DMS53 treated with DMSO at 0.1 percent for 48 hours (cell line): Measurements from ENCODE around the gene RRP8.

Experiments used
- DNase-seq: peaks from one replicate; lab custom pipeline; 2025; ENCODE audit not compliant: unreplicated experiment; lab: John Stamatoyannopoulos, UW

Gene RRP8

DNA sequence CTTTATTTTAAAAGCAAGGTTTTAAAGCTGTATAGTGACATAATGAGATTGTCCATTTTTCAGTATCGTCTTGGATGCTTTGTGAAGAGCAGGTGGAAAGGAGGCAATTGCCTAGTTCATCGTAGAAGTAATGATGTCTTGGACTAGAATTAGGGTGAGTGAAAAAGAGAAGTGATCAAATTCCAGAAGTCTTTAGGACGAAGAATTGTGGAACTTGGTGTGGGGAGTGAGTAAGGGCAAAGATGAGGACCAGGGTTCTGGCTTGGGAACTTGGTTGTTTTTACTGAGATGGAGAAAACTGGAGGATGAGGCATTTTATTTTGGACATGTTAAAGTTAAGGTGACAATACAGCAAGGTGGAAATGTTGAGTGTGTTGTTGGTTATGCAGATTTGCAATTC is 1.4 kb upstream of the RRP8 start:
- DNase-seq = no peak

DNA sequence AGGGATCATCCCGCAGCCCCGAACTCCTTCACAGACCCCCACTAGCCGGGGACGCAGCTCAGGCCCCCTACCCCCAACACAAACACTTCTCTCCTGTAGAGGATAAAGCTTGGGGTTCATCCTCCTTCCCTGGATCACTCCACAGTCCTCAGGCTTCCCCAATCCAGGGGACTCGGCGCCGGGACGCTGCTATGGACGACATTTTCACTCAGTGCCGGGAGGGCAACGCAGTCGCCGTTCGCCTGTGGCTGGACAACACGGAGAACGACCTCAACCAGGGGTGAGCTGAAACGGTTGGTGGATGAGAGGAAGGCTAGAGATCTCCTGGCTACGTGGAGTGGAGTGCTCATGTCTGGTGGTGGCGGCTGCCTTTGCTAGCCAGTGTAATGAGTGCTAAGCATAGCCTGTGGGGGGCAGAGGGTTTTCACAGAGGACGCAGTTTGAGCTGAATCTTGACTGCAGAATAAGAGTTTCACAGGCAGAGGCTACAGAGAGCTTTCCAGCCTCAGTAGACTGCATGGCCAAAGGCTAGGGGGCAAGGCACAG is 738 bp upstream of the RRP8 start:
- DNase-seq = peak; percentile 12

DNA sequence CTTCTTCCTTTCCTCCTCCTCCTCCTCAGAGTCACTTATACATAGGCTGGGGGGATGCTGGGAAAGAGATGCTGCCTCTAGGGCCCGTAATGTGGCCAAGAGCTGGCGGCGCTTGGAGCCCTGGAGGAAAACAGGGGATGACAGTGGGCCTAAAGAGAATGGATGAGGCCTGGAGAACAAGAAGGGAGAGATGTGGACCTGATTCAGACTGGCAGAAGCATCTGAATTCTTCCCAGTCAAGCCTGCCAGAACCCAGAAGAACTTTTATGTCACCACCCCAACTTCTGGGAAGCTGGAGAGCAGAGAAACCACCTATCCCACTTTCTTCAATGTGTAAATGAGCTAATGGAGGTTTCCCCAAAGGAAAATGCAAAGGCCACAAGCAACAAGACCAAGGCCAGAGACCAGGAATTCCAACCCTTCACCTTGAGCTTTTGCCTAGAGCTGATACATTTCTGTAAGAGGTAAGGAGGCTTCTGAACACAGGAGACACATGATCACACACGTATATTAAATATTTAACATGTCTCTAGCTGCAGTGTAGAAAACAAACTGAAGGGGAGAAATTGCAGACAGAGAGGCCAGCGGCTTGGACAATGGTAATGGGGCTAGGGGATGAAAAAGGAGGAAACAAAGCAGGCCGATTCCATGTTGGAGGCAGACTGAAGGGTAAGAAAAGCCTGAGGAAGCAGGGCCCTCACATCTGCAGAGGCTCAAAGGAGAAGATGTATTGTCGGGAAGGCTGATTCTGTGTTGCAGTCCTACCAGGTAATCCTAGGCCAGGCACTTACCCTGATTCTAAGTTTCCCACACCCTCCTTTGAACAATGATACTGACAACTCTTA is 1.1 kb downstream of the RRP8 start:
- DNase-seq = no peak

DNA sequence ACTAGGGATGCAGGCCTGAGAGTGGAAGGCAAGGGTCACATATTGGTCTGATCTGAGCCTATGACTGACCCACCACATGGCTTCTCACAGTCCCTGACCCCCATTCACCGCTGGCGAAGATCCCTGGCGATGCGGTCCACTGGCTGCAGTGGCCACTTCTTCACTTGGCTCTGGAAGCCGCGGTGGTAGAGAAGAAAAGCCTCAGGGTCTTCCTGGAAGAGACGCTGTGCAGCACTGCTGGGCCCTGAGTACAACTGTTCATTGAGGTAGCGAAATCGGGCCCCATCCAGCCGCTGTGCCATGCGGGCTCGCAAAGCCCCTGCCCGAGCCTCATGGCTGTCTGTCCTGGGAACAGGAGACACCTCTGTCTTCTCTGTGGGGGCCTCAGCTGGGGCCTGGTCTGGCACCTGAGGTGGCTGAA is 2.4 kb downstream of the RRP8 start:
- no peak for DNase-seq

DNA sequence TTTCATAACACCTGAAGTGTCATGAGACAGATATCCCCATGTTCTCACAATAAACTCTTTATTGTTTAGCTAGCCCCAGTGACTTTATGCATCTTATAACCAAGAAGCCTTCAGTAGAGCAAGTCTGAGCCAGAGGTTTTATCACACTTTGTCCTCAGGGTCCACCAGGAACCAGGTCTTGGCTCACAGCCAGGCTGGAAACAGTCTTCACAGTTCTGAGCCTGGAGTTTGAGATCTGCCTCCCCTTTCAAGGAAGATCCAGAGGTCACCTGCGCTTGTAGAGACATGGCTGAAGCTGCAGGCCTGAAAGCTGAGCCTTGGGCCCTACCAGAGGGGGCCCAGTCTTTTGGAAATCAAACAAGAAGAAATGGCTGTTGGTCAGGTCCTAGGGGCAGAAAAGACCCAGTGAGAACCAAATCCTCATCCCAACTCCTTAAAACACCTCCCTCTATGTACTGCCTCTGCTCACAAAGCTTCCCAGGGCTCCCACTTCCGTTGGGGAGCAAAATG is 3.5 kb downstream of the RRP8 start:
- no peak for DNase-seq

DNA sequence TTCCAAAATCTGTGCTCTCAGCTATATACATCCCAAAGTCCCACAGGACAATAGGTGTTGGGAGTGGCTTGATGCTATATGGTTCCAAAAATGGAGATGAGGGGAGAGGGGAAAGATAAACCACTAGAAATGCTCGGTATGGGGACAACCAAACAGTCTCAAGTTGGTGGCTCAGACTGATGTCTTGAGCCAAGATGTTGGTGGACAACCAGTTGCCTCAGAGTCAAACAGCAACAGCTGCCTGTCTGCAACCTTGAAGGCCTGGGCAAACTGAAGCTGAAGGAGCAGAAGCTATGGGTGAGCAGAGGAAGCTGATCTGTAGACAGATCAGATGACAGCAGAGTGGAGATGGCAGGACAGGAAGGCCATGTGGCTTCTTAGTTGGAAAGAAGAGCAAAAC is 4.0 kb downstream of the RRP8 start:
- DNase-seq = no peak

DNA sequence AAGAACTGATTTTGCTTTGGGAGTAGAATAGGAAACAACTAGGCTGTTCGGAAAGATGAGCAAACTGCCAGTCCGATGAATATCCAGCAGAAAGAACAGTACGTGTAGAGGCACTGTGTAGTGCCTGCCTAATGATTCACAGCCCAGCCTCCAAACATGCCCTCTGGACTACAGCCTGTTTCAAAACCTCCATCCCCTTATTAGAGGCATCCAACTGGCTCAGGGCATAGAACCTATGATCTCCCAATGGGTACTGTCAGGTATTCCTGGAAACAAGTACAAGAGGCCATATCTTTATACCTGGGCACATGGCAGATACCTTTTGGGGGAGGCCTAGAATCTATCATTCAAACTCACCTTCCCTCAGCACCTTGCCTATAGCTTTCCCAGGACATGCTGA is 4.9 kb downstream of the RRP8 start:
- no peak for DNase-seq

DNA sequence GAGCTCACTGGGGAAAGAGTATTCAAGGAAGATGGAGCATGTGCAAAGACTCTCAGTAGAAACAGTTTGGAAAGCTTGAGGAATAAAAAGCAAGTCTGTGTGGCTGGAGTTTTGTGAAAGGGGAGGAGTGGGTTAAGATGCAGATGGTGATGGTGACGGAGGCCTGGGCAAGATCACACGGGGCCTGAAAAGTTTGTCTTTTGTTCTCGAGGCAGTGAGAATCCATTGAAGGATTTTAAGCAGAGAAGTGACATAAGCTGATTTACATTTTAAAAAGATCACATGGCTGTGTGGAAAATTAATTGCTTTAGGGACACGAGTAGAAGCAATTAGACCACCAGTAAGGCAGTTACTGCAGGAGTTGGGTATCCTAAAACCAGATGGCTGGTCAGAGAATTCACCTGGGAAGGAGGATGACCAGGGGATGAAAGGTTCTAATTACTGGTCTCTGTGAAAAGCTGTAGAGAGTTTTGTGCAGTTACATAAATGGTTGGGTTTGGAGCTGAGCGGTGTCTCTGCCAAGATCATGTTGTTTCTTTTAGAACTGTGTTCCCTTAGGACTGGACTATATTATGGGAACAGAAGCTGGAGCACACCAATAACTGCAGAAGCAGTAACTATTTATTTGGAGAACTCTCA is 7.1 kb downstream of the RRP8 start:
- DNase-seq = no peak

DNA sequence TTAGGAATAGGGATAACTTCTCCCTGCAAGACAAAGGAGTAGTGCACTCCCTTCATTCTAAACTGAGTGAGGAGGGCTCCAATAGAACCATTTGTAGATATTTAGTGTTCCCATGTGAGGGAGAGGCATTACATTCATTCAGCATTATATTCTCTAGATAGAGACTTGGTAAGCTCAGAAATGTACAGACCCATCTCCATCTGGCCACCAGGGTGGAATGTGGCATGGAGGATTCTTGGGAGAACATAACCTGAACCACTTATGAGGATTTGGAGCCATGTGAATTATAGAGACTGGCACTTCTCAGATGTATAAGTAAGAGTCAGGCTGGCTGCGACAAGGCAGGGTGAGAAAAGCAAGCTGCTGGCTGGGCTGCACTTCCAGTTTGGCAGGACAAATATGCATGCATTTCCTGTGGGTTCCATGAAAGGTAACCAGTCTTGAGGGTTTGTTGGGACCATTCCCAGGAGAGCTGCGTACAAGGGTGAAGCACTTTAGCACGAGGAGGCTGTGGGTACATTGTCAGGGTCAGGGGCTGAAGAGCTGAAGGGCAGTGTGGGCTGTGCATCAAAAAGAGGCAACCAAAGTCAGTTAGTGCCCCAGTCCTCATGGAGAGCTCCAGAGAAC is 9.2 kb downstream of the RRP8 start:
- no peak for DNase-seq

DNA sequence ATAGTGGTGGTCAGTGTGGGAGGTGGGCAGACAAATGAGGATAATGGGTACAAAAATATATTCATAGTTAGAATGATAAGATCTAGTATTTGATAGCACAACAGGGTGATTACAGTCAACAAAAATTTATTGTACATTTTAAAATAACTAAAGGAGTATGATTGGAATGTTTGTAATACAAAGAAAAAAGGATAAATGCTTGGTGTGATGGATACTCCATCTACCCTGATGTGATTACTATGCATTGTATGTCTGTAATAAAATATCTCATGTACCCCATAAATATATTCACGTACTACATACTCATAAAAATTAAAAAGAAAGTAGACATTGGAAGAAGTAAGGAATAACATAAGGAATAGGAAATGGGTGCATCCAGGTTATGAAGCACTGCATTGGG is 15.4 kb downstream of the RRP8 start:
- DNase-seq = no peak

DNA sequence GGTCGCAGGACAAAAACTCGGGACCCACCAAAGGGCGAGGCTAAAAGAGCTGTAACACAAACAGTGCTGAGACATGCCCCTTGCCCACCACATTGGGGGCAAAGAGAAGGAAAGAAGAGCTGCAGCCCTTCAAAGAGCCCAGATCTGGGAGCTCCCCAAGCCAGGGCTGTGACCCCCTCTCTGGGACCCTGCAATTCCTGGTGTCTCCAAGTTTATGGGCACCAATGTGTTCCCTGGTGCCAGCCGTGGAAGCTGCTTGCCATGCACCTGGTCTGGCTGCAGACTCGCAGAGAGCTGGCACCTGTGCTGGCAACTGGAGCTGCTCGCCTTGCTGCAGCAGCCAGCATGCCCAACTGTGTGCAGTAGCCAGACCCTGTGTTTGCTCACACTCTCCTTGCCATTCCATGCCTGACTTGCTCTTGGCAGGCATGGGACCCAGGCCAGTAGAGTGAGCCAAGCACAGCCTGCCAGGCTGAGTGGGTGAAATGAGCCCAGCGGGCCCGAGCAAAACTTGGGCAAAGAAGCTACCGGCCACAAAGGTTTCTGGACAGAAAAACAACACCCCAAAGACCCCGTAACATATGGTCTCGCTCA is 16.0 kb downstream of the RRP8 start:
- no peak for DNase-seq

DNA sequence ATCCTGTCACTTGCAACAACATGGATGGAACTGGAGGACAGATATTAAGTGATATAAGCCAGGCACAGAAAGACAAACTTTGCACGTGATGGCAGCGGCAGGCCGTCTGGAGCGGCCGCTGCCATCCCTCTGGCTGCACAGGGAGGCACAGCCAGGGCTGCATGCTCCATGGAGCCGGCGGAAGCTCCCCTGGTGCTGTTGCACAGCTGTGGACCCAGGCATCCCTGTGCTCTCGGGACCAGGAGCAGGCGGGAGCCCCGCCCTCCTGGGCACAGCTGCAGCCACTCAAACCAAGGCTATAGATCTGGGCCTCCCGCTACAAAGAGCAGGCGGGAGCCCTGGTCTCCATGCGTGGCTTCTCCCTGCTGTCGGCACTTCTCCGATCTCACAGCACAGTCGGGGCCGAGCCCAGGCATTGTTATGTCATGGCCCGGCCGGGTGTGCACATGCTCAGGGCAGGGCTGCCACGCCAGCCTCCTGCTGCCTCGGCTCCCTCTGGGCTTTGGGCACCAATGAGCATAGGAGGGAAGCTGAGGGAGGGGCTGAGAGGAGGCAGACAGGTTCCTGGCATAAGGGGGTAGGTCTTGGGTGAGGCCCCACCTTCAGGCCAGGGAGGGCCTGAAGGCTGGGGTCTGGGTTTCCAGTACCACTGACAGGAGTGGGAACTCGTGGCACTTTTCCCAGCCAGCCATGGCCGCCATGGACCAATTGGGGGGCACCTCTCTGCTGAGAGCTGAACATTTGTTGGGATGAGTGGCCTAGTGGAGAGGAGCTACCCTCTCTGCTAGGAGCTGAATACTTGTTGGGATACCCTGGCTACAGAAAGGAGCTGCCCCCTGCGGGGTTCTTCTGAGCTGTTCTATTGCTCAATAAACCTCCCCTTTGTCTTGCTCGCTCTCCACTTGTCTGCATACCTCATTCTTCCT is 16.7 kb downstream of the RRP8 start:
- peak; percentile 54 for DNase-seq

DNA sequence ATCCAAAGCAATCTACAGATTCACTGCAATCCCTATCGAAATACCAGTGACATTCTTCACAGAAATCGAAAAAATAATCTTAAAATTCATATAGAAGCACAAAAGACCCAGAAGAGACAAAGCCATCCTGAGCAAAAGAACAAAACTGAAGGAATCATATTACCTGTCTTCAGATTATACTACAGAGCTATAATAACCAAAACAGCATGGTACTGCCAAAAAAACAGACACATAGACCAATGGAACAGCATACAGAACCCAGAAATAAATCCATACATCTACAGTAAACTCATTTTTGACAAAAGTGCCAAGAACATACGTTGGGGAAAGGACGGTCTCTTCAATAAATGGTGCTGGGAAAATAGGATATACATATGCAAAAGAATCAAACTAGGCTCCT is 18.9 kb downstream of the RRP8 start:
- no peak for DNase-seq

DNA sequence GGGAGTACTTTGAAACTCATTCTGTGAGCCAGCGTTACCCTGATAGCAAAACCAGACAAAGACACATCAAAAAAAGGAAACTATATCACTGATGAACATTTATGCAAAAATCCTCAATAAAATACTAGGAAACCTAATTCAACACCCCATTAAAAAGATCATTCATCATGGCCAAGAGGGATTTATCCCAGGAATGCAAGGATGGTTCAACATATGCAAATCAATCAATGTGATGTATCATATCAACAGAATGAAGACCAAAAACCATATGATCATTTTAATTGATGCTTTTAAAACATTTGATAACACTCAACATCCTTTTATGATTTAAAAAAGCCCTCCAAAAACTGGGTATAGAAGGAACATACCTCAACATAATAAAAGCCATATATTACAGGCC is 19.8 kb downstream of the RRP8 start:
- no peak for DNase-seq

DNA sequence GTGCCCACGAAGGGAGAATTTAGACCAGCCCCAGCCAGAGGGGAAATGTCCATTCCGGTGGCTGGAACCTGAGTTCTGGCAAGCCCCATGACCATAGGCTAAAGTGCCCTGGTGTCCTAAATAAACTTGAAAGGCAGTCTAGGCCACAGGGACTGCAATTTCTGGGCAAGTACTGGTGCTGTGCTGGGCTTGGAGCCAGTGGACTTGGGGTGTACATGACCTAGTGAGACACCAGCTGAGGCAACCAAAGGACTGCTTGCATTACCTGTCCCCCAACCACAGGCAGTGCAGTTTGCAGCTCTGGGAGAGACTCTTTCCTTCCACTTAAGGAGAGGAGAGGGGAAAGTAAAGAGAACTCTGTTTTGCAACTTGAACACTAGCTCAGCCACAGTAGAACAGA is 23.7 kb downstream of the RRP8 start:
- no peak for DNase-seq

DNA sequence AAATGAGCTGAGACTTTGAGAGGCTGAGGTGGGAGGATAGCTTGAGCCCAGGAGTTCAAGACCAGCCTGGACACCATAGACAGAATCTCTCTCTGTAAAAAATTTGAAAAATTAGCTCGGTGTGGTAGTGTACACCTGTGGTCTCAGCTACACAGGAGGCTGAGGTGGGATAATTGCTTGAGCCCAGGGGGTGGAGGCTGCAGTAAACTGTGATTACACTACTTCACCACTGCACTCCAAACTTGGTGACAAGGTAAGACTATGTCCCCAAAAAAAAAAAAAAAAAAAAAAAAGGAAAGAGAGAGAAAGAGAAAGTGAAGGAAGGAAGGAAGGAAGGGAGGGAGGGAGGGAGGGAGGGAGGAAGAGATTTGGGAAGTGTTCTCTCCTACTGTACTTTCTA is 25.3 kb downstream of the RRP8 start:
- no peak for DNase-seq

DNA sequence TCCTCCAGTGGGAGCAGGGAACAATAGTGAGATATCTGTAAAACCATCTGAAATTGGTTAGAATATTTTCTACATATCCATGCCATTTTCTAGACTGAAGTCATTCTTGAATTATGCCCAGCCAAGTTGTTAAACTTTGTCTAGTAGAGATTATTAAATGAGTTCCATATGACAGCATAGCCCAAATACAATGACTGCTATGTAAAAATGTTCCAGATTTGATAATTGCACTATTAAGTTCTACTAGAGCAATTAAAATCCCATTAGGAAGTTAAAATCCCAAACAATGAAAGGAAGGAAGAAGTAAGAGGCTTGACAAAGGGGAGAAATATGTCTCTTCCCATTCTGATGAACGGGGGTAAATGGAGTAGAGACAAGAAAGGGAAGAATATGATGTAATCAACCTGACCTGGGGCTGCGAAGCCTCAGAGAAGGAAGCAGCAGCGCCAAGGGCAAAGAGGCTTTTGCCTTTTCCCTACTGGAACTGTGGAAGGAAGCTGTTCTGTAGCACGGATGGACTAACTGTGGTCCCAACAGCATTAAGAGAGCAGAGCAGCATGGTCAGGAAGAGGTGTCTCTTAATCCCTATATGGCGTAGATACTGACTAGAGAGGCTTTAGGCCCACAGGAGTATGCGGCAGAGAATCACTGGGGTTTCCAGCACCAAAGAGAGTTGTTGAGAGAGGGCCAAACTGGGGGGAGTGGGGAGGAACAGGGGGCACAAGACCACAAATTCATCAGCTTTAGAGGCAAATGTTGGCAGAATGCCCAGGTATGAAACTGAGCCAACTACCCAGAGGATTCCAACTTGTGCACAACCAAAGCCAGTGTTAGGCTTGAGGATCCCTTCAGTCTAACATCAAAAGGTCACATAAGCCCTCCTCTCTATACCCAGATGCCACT is 26.7 kb downstream of the RRP8 start:
- DNase-seq = no peak

DNA sequence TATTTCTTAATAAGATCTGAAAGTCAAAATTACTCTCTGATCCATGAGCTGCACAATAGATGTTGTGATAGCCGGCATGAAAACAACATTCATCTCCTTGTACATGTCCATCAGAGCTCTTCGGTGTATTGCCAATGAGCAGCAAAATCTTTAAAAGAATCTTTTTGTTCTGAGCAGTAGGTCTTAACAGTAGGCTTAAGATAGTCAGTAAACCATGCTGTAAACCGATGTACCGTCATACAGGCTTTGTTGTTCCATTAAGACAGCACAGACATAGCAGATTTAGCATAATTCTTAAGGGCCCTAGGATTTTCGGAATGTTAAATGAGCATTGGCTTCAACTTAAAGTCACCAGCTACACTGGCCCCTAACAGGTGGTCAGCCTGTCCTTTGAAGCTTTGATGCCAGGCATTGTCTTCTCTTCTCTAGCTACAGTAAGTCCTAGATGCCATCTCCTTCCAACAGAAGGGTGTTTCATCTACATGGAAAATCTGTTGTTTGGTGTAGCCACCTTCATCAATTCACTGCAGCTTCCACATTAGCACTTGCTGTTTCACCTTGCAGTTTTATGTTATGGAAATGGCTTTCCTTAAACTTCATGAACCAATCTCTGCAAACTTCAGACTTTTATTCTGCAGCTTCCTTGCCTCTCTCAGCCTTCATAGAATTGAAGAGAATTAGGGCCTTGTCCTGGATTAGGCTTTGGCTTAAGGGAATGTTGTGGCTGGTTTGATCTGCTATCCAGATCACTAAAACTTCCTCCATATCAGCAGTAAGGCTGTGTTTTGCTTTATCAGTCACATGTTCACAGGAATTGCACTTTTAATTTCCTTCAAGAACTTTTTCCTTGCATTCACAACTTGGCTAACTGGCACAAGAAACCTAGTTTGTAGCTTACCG is 28.4 kb downstream of the RRP8 start:
- no peak for DNase-seq
